Nephron progenitor cell (in vitro differentiated cells): Measurements from ENCODE around the gene PDZD4.
A peak's percentile ranks its signal among the peaks of the same experiment; 100 is the strongest.

ENCODE experiments used
- DNase-seq: peaks from one replicate; pipeline ENCODE4 v3.0.0; 2021
- H3K27ac Mint-ChIP-seq: 2 replicates; pipeline ENCODE4 v1.8.0; 2021; ENCODE audit warnings: mild to moderate bottlenecking, moderate library complexity, mixed read lengths
- H3K27me3 Mint-ChIP-seq: 2 replicates; pipeline ENCODE4 v1.8.0; 2021; ENCODE audit warnings: mild to moderate bottlenecking, low read depth, mixed read lengths; ENCODE audit not compliant: poor library complexity
- H3K36me3 Mint-ChIP-seq: 2 replicates; pipeline ENCODE4 v1.8.0; 2021; ENCODE audit warnings: low read depth, mixed read lengths
- H3K4me1 Mint-ChIP-seq: 2 replicates; pipeline ENCODE4 v1.8.0; 2021; ENCODE audit warnings: mixed read lengths
- H3K4me3 Mint-ChIP-seq: 2 replicates; pipeline ENCODE4 v1.8.0; 2021; ENCODE audit warnings: mild to moderate bottlenecking, moderate library complexity, mixed read lengths
- H3K9me3 Mint-ChIP-seq: 2 replicates; pipeline ENCODE4 v1.8.0; 2021; ENCODE audit warnings: mild to moderate bottlenecking, moderate library complexity, mixed read lengths
- TF ChIP-seq, protein P1 (sequence below): fragments of 200-600 bp; sonication (generic); IDR thresholded peaks from 2 replicates; pipeline ENCODE4 v1.5.0; 2021; ENCODE audit warnings: antibody characterized with exemption

PDZD4 gene

GRCh38 chrX:153800746-153801145 is 29.6 kb downstream of the PDZD4 start:
- Mint-ChIP-seq H3K27me3 (no peaks in the 10 kb centered on the region), H3K4me3 (no peak overlapping the region), H3K9me3 (peaks cover 53% of the 10 kb centered on the region), H3K36me3 (peaks cover 12% of the 10 kb centered on the region), H3K27ac (no peak overlapping the region), H3K4me1 (peaks cover 25% of the 10 kb centered on the region)
- TF ChIP-seq, protein P1, sequence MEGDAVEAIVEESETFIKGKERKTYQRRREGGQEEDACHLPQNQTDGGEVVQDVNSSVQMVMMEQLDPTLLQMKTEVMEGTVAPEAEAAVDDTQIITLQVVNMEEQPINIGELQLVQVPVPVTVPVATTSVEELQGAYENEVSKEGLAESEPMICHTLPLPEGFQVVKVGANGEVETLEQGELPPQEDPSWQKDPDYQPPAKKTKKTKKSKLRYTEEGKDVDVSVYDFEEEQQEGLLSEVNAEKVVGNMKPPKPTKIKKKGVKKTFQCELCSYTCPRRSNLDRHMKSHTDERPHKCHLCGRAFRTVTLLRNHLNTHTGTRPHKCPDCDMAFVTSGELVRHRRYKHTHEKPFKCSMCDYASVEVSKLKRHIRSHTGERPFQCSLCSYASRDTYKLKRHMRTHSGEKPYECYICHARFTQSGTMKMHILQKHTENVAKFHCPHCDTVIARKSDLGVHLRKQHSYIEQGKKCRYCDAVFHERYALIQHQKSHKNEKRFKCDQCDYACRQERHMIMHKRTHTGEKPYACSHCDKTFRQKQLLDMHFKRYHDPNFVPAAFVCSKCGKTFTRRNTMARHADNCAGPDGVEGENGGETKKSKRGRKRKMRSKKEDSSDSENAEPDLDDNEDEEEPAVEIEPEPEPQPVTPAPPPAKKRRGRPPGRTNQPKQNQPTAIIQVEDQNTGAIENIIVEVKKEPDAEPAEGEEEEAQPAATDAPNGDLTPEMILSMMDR: no peak
- DNase-seq: no peak

- H3K27me3 Mint-ChIP-seq: no peaks in the 10 kb centered on the region
Observed at GRCh38 chrX:153800177-153800722, 30.1 kb downstream of the PDZD4 start.

DNA sequence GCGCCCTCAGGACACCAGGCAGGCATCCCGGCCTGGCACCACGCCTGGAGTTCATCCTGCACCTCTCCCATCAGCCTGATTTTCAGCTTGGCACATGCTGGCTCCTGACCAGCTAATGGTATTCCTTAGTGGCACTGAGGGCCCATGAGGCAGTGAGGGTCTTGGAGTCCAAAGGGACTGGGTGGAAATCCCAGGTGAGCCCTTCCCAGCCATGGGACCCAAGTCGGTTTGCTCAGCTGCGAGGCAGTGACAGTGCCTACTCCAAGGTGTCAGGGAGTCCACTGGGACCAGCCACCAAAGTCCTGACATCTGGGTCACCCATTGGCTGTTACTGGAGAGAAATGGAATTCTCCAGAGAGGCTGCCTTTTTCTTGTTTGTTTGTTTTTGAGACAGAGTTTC is 31.0 kb downstream of the PDZD4 start:
- Mint-ChIP-seq H3K4me1 (peaks cover 27% of the 10 kb centered on the region), H3K27me3 (no peaks in the 10 kb centered on the region), H3K36me3 (peaks cover 12% of the 10 kb centered on the region), H3K9me3 (peaks cover 54% of the 10 kb centered on the region), H3K4me3 (no peak overlapping the region), H3K27ac (no peak overlapping the region)
- DNase-seq: no peak
- TF ChIP-seq, protein P1: no peak

More at GRCh38 chrX:153800177-153800722, 30.1 kb downstream of the PDZD4 start:
- Mint-ChIP-seq H3K4me3 (no peak overlapping the region), H3K9me3 (peaks cover 54% of the 10 kb centered on the region), H3K36me3 (peaks cover 12% of the 10 kb centered on the region), H3K27ac (no peak overlapping the region), H3K4me1 (peaks cover 27% of the 10 kb centered on the region)
- no peak for DNase-seq
- TF ChIP-seq, protein P1: no peak

GRCh38 chrX:153797415-153798015 is 32.8 kb downstream of the PDZD4 start:
- H3K27me3 Mint-ChIP-seq: no peaks in the 10 kb centered on the region
- H3K4me3 Mint-ChIP-seq: no peak overlapping the region
- no peak for DNase-seq
- H3K4me1 Mint-ChIP-seq: peaks cover 31% of the 10 kb centered on the region
- TF ChIP-seq, protein P1: no peak
- peaks cover 59% of the 10 kb centered on the region for H3K9me3 Mint-ChIP-seq
- H3K27ac Mint-ChIP-seq: no peak overlapping the region
- peaks cover 12% of the 10 kb centered on the region for H3K36me3 Mint-ChIP-seq

DNA sequence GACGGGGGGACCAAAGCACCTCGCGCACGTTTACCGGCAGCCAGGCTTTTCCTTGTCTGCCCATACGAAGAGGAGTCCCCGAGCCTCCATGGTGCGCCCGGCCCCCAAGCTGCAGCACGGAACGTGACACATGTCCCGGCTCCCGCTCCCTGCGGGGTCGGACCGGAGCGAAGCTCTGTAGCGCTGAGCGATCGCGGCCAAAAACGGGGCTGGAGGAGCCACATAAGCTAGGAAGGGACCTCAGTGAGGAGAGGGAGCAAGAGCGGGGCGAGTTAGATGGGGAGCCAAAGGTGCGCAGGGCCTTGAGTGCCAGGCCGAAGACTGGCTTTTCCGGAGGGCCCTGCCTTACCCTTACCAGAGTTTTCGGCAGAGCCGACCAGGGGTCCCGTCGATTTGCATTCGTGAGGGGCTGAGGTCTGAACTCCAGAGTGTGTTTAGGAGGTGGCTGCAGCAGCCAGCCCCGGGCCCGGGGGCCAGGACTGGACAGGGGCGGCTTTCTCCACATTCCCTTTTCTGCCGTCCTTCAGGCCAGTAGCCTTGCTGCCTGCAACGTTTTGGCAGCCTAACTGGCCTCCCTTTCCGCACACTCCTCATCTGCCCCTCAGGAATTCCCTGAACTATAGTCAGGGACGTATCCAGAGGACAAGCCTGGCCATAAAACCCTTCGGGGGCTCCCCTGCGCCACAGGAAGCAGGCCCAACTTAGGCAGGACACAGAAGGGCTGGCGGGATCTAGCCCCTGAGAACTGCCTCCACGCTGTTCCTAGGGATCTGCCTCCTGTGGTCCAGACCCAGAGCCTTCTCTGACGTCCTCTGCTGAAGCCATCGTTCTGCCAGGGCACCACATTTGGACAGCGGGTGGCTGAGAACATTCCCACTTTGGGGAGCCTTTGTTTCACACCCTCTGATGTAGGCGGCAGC is 35.2 kb downstream of the PDZD4 start:
- Mint-ChIP-seq H3K36me3 (peaks cover 20% of the 10 kb centered on the region), H3K4me3 (peak overlapping the region; percentile 92), H3K27me3 (no peaks in the 10 kb centered on the region), H3K27ac (no peak overlapping the region), H3K9me3 (peaks cover 56% of the 10 kb centered on the region), H3K4me1 (peaks cover 23% of the 10 kb centered on the region)
- peak; percentile 30 for DNase-seq
- TF ChIP-seq, protein P1: no peak
